RWPE2 (cell line): ENCODE data around the gene CFAP77.

Experiments
- ATAC-seq: fragments of 200-7000 bp; cut with Tn5 transposase; 3 replicates; pipeline ENCODE4 v1.9.1; 2021; ENCODE audit warnings: low read depth
- DNase-seq: peaks from one replicate; pipeline ENCODE4 v3.0.0-alpha.2; 2020; ENCODE audit warnings: low spot score
- H3K27ac ChIP-seq: fragments of 450-650 bp; 2 replicates; pipeline ENCODE4 v1.5.1; 2017; ENCODE audit warnings: mild to moderate bottlenecking; ENCODE audit not compliant: poor library complexity, severe bottlenecking
- H3K27me3 ChIP-seq: fragments of 250-450 bp; sonication (Bioruptor Pico); 2 replicates; pipeline ENCODE4 v1.5.1; 2021; ENCODE audit warnings: mild to moderate bottlenecking, moderate library complexity; ENCODE audit not compliant: insufficient read depth, poor library complexity, severe bottlenecking
- H3K36me3 ChIP-seq: fragments of 250-450 bp; sonication (Bioruptor Pico); 2 replicates; pipeline ENCODE4 v1.5.1; 2020; ENCODE audit warnings: low read depth, mild to moderate bottlenecking, moderate library complexity
- H3K4me1 ChIP-seq: fragments of 250-450 bp; sonication (Bioruptor Pico); 2 replicates; pipeline ENCODE4 v1.5.1; 2021; ENCODE audit warnings: mild to moderate bottlenecking, moderate library complexity; ENCODE audit not compliant: insufficient read depth, poor library complexity, severe bottlenecking
- H3K4me3 ChIP-seq: fragments of 250-450 bp; sonication (Bioruptor Pico); 2 replicates; pipeline ENCODE4 v1.5.1; 2021; ENCODE audit warnings: mild to moderate bottlenecking, moderate library complexity; ENCODE audit not compliant: severe bottlenecking
- H3K9me3 ChIP-seq: fragments of 250-450 bp; sonication (Bioruptor Pico); 2 replicates; pipeline ENCODE4 v1.5.1; 2021; ENCODE audit warnings: mild to moderate bottlenecking, moderate library complexity; ENCODE audit not compliant: severe bottlenecking
- CTCF ChIP-seq: fragments of 450-650 bp; IDR thresholded peaks from one replicate; pipeline ENCODE4 v1.5.1; 2017; ENCODE audit warnings: mild to moderate bottlenecking, moderate library complexity; ENCODE audit not compliant: poor library complexity, severe bottlenecking

Gene CFAP77

GRCh38 chr9:132456241-132456640 is 46.2 kb downstream of the CFAP77 start:
- DNase-seq, result no peak
- H3K4me1 ChIP-seq, result no peaks in the 10 kb centered on the region
- no peaks in the 10 kb centered on the region for H3K9me3 ChIP-seq

GRCh38 chr9:132457504-132458236 is 47.7 kb downstream of the CFAP77 start:
- Histone ChIP-seq H3K27me3 (peaks cover 13% of the 10 kb centered on the region), H3K27ac (no peak overlapping the region), H3K36me3 (no peaks in the 10 kb centered on the region), H3K9me3 (no peaks in the 10 kb centered on the region), H3K4me1 (no peaks in the 10 kb centered on the region), H3K4me3 (no peak overlapping the region)
- TF ChIP-seq CTCF, result no peak
- no peak for ATAC-seq
- no peak for DNase-seq

More at GRCh38 chr9:132456241-132456640, 46.2 kb downstream of the CFAP77 start:
- Histone ChIP-seq H3K27me3 (peaks cover 13% of the 10 kb centered on the region), H3K27ac (no peak overlapping the region), H3K36me3 (no peaks in the 10 kb centered on the region), H3K4me3 (no peak overlapping the region)
- no peak for ATAC-seq
- TF ChIP-seq CTCF, result no peak

GRCh38 chr9:132458432-132458831 is 48.4 kb downstream of the CFAP77 start:
- no peaks in the 10 kb centered on the region for H3K9me3 ChIP-seq
- TF ChIP-seq CTCF, result no peak
- H3K4me1 ChIP-seq, result no peaks in the 10 kb centered on the region
- no peak for DNase-seq
- no peak for ATAC-seq
- H3K27ac ChIP-seq, result no peak overlapping the region
- H3K27me3 ChIP-seq, result peaks cover 6% of the 10 kb centered on the region
- H3K4me3 ChIP-seq, result no peak overlapping the region
- no peaks in the 10 kb centered on the region for H3K36me3 ChIP-seq

GRCh38 chr9:132459661-132460060 is 49.6 kb downstream of the CFAP77 start:
- DNase-seq, result no peak
- ATAC-seq, result no peak
- Histone ChIP-seq H3K9me3 (no peaks in the 10 kb centered on the region), H3K36me3 (no peaks in the 10 kb centered on the region), H3K27ac (no peak overlapping the region), H3K27me3 (no peaks in the 10 kb centered on the region), H3K4me1 (no peaks in the 10 kb centered on the region), H3K4me3 (no peak overlapping the region)
- TF ChIP-seq CTCF, result no peak

GRCh38 chr9:132460240-132460639 is 50.2 kb downstream of the CFAP77 start:
- no peak for TF ChIP-seq CTCF
- DNase-seq, result no peak
- no peak overlapping the region for H3K27ac ChIP-seq
- H3K27me3 ChIP-seq, result no peaks in the 10 kb centered on the region
- no peak for ATAC-seq
- no peaks in the 10 kb centered on the region for H3K4me1 ChIP-seq
- no peaks in the 10 kb centered on the region for H3K9me3 ChIP-seq
- no peaks in the 10 kb centered on the region for H3K36me3 ChIP-seq
- H3K4me3 ChIP-seq, result no peak overlapping the region
